Transverse colon (tissue), 4 donors: ENCODE results near the gene SLC24A3. TPM values are rescaled to one million over a fixed set of nuclear protein-coding genes. Genes with fewer than 3 reads are reported as not detected.

Source experiments
- DNase-seq: peaks from one replicate; pipeline ENCODE4 v3.0.0-alpha.2; 2019
- H3K27ac ChIP-seq, 4 donors: fragments of 200-600 bp; sonication (generic); 2 replicates each; pipeline ENCODE4 v1.5.1; 2016 to 2018; ENCODE audit warnings: inconsistent platforms in 4 of 4
- H3K27me3 ChIP-seq: fragments of 200-600 bp; sonication (generic); 2 replicates; pipeline ENCODE4 v1.5.1; 2017; ENCODE audit warnings: inconsistent platforms
- H3K36me3 ChIP-seq, 4 donors: fragments of 200-600 bp; sonication (generic); 2 replicates each; pipeline ENCODE4 v1.5.1; 2017 to 2019; ENCODE audit warnings: inconsistent platforms in 4 of 4
- H3K4me1 ChIP-seq, 4 donors: fragments of 200-600 bp; sonication (generic); 2 replicates each; pipeline ENCODE4 v1.5.1; 2017 to 2020; ENCODE audit warnings: inconsistent platforms in 4 of 4
- H3K4me3 ChIP-seq, 4 donors: fragments of 200-600 bp; sonication (generic); 1 replicate in 1 of 4; 2 replicates in 3 of 4; pipeline versions ENCODE4 v1.5.1 to v1.6.1; 2017 to 2019; ENCODE audit warnings: inconsistent platforms in 4 of 4
- H3K9me3 ChIP-seq, 2 donors: fragments of 200-600 bp; sonication (generic); 2 replicates each; pipeline ENCODE4 v1.5.1; 2017 to 2019; ENCODE audit warnings: inconsistent platforms in 2 of 2
- EP300 ChIP-seq: sonication (generic); formaldehyde crosslinking; IDR thresholded peaks from one replicate; pipeline ENCODE4 v1.6.1; 2017; ENCODE audit warnings: antibody characterized with exemption, low read depth
- POLR2A ChIP-seq: fragments of 450-650 bp; IDR thresholded peaks from one replicate; pipeline ENCODE4 v1.6.1; 2016; ENCODE audit warnings: antibody characterized with exemption, mild to moderate bottlenecking, moderate library complexity
- POLR2AphosphoS5 ChIP-seq, 3 donors: sonication (generic); formaldehyde crosslinking; IDR thresholded peaks; one replicate each; pipeline ENCODE4 v1.6.1; 2016; ENCODE audit warnings: antibody characterized with exemption in 3 of 3
- WGBS, 2 donors: methylation state at CpG; one replicate each; pipeline ENCODE4 v1.1.5; 2018; ENCODE audit warnings: low coverage in 1 of 2; 5-methylcytosine and 5-hydroxymethylcytosine counted together
- in situ Hi-C, 4 donors: fragments of 200-750 bp; cut with MboI; loops; one replicate each; pipeline versions ENCODE4 v1.15.0 to v1.15.1; 2017; ENCODE audit warnings: low sequenced_read_pairs in 3 of 4, low pct_ligation_motif_present in 1 of 4, low pct_unique_long_range_greater_than_20kb in 1 of 4
- intact Hi-C: fragments of 100-400 bp; cut with DNase I; formaldehyde crosslinking; loops from one replicate; pipeline ENCODE4 v1.15.1; 2023; ENCODE audit warnings: low total_unique reads
- total RNA-seq, 4 donors: library from RNA; depleted of rRNA; stranded (reverse); fragments of >200 nt; gene quantifications; one replicate each; pipeline ENCODE4 v1.1.0, GENCODE V29; 2016
- TF ChIP-seq, protein P1 (sequence below), 5 experiments: fragments of 200-600 bp in 3 of 5; fragments of 450-650 bp in 2 of 5; sonication (generic) in 3 of 5; IDR thresholded peaks; 1 replicate in 2 of 5; 2 replicates in 3 of 5; pipeline ENCODE4 v1.5.1; 2016 to 2017; ENCODE audit warnings: antibody characterized with exemption in 5 of 5, inconsistent platforms in 3 of 5, mild to moderate bottlenecking in 2 of 5, moderate library complexity in 1 of 5

The SLC24A3 gene
- total RNA-seq, 4 donors from 2014 or later, result 4.4 to 6.7 (median 4.6) TPM

DNA sequence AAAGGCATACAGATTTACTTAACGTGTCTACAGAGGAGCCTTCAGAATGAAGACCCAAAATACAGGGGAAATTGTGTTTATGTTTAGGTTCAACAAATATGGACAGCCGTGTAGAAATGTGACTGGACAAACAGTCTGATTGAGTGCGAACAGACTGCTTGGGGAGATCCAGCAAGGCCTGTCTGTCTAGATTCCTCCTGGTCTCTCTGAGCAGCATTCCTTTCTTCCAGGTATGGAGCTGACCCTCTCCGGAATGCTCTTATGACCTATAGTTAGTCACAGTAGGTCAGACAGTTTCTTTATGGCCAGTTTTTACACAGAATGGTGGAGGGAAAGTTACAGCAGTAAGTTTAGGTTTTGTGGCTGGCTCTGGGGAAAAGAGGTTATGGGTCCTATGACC lies 554.6 kb downstream of the SLC24A3 start:
- in situ Hi-C loops, result no loop called here
- no peaks in the 10 kb centered on the region for H3K9me3 ChIP-seq
- intact Hi-C loops, result no loop called here
- TF ChIP-seq, protein P1, sequence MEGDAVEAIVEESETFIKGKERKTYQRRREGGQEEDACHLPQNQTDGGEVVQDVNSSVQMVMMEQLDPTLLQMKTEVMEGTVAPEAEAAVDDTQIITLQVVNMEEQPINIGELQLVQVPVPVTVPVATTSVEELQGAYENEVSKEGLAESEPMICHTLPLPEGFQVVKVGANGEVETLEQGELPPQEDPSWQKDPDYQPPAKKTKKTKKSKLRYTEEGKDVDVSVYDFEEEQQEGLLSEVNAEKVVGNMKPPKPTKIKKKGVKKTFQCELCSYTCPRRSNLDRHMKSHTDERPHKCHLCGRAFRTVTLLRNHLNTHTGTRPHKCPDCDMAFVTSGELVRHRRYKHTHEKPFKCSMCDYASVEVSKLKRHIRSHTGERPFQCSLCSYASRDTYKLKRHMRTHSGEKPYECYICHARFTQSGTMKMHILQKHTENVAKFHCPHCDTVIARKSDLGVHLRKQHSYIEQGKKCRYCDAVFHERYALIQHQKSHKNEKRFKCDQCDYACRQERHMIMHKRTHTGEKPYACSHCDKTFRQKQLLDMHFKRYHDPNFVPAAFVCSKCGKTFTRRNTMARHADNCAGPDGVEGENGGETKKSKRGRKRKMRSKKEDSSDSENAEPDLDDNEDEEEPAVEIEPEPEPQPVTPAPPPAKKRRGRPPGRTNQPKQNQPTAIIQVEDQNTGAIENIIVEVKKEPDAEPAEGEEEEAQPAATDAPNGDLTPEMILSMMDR (IDR thresholded peaks at IDR 0.05), result no peak
- no peak for TF ChIP-seq POLR2A
- no peak for TF ChIP-seq EP300
- no peak for TF ChIP-seq POLR2AphosphoS5 (IDR thresholded peaks at IDR 0.05)
- no peak overlapping the region for H3K4me3 ChIP-seq
- H3K27ac ChIP-seq, result no peak overlapping the region
- H3K4me1 ChIP-seq, result peaks cover 0 to 7% (median 2%) of the 10 kb centered on the region in 4 donors
- WGBS, 2 donors, result 67 to 80% methylated on average over 1 to 4 of the region's 4 CpGs
- no peaks in the 10 kb centered on the region for H3K36me3 ChIP-seq
- no peak for DNase-seq
- no peaks in the 10 kb centered on the region for H3K27me3 ChIP-seq

DNA sequence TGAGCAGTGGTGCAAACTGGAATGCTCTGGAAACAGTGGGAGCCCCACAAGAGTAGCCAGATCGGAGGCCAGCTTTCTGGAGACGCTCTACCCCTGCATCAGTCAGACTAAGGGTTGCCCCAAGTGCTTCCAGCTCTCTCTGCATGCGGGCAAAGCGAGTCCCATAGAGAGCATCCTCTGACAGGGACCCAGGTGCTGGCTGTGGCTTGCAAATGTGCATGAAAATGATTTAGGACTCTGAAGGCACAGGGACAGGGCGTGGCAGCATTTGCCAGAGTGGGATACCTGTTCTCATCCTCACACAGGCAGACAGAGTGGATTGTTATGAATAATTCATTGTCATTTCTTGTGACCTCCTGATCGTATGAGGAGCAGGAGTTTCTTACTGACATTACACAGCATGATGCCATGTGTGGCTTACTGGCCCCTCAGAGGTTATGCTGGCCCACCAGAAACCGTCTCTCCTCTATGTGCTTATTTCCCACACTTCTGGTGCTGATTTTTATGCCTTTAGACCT lies 555.9 kb downstream of the SLC24A3 start:
- intact Hi-C loops (no loop called here), in situ Hi-C loops (no loop called here)
- Histone ChIP-seq H3K4me1 (peaks cover 0 to 7% (median 2%) of the 10 kb centered on the region in 4 donors), H3K4me3 (no peak overlapping the region), H3K27me3 (no peaks in the 10 kb centered on the region), H3K27ac (no peak overlapping the region), H3K9me3 (no peaks in the 10 kb centered on the region), H3K36me3 (no peaks in the 10 kb centered on the region)
- TF ChIP-seq EP300, result no peak
- no peak for TF ChIP-seq POLR2A
- TF ChIP-seq, protein P1 (IDR thresholded peaks at IDR 0.05), result no peak
- TF ChIP-seq POLR2AphosphoS5 (IDR thresholded peaks at IDR 0.05), result no peak
- no peak for DNase-seq
- 70 to 87% methylated on average over 2 to 7 of the region's 7 CpGs for WGBS, 2 donors

DNA sequence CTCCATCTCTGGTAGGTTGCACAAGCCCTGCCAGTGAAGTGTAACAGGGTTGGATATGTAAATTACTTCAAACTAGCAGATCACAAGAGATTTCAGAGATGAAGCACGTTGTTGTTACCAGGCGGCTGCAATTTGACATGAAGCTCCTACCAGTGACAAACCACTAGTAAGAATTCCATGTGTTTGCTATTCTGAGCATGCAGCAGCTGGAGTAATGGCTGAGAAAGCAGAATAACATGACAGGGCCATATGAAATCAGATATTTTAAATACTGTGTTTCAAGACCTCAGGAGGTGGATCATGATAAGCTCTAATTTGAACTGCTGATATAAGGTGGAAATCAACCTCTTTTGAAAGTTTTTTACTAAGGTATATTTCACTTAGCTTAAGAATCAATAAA lies 557.1 kb downstream of the SLC24A3 start:
- Histone ChIP-seq H3K27ac (no peak overlapping the region), H3K4me1 (peaks cover 0 to 9% (median 5%) of the 10 kb centered on the region in 4 donors), H3K27me3 (no peaks in the 10 kb centered on the region), H3K36me3 (no peaks in the 10 kb centered on the region), H3K9me3 (no peaks in the 10 kb centered on the region), H3K4me3 (no peak overlapping the region)
- TF ChIP-seq EP300 (no peak), POLR2AphosphoS5 (IDR thresholded peaks at IDR 0.05) (no peak), POLR2A (no peak)
- TF ChIP-seq, protein P1 (IDR thresholded peaks at IDR 0.05), result no peak
- DNase-seq, result no peak
- 74% methylated on average over 2 of the region's 2 CpGs; no CpG with 5 or more reads in 1 of the 2 donors for WGBS, 2 donors
- intact Hi-C loops (no loop called here), in situ Hi-C loops (no loop called here)

DNA sequence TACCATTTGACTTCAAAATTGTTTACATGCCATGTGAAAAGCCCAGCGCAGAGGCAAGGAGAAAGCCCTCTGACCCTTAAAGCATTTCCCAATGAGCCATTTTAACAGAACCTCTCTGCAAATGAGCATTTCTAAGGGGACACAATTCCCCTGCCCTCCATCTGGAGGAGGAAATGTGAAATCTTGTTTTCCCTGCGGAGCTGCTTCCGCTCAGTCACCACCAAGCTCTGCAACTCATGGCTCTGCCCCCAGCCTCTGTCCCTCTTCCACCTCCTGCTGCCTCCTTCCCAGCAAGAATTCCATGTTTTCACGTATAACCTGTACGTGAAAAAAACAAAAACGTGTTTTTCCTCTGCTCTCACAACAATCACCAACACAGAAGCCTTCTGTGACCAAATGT lies 557.9 kb downstream of the SLC24A3 start:
- no peaks in the 10 kb centered on the region for H3K36me3 ChIP-seq
- TF ChIP-seq EP300 (no peak), POLR2A (no peak), POLR2AphosphoS5 (IDR thresholded peaks at IDR 0.05) (no peak)
- TF ChIP-seq, protein P1 (IDR thresholded peaks at IDR 0.05), result no peak
- H3K27ac ChIP-seq, result no peak overlapping the region

More for the DNA sequence above, 557.9 kb downstream of the SLC24A3 start:
- H3K9me3 ChIP-seq, result no peaks in the 10 kb centered on the region
- in situ Hi-C loops (no loop called here), intact Hi-C loops (no loop called here)
- WGBS, 2 donors, result 70 to 87% methylated on average over 6 of the region's 6 CpGs
- no peak for DNase-seq
- no peaks in the 10 kb centered on the region for H3K27me3 ChIP-seq
- H3K4me1 ChIP-seq, result peaks cover 0 to 16% (median 13%) of the 10 kb centered on the region in 4 donors
- no peak overlapping the region for H3K4me3 ChIP-seq
